ENCODE data around the gene EMILIN2. TPM values are rescaled to one million over a fixed set of nuclear protein-coding genes. Genes with fewer than 3 reads are reported as not detected.

Gene EMILIN2
- total RNA-seq, 1 experiment from 2014 or later = 20.0 TPM

DNA sequence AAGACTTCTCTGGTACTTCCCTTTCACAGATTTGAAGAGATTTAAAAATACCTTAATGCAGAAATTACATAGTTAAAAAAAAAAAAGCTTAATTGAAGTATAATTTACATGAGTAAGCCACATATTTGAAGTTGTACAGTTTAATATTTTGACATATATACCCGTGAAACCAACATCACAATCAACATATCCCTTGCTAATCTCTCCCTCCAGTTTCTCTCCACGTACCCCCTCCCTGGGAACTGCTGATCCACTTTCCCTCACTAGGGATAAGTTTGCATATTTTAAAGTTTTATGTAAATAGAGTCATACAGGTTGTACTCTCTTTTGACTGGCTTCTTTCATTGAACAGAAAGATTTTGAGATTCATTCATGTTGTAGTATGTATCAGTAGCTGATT lies 22.4 kb downstream of the EMILIN2 start:
- peaks cover 10% of the 10 kb centered on the region for H3K27me3 Mint-ChIP-seq (ENCODE audit: low read depth)
- no peak overlapping the region for H3T11ph ChIP-seq (ENCODE audit: low read length)

More for the DNA sequence above, 22.4 kb downstream of the EMILIN2 start:
- no CpG with 5 or more reads among the region's 2 CpGs for WGBS (ENCODE audit: extremely low coverage, insufficient read length, low lambda C conversion rate)
- H3K36me3 Mint-ChIP-seq (ENCODE audit: insufficient read depth in 1 of 3, low read depth in 3 of 3) = peaks cover 9 to 16% (median 9%) of the 10 kb centered on the region in 3 experiments
- no peaks in the 10 kb centered on the region for H3K4me1 ChIP-seq (ENCODE audit: insufficient read depth, low read length)
- no peak overlapping the region for H3K23ac ChIP-seq (ENCODE audit: insufficient read length, low read depth, low read length)
- H2BK5ac ChIP-seq (ENCODE audit: insufficient read length, low read length) = no peak overlapping the region
- no peak overlapping the region for H2BK120ac ChIP-seq (ENCODE audit: low read depth, low read length, poor library complexity, severe bottlenecking)
- no peak overlapping the region for H4K91ac ChIP-seq (ENCODE audit: insufficient read length, low read depth, low read length)
- no peaks in the 10 kb centered on the region for H3K79me2 ChIP-seq (ENCODE audit: insufficient read depth, low read length)
- H3K23me2 ChIP-seq (ENCODE audit: insufficient read length, low read depth, low read length, poor library complexity, severe bottlenecking) = no peaks in the 10 kb centered on the region
- no peak overlapping the region for H3K14ac ChIP-seq (ENCODE audit: insufficient read depth, low read length)
- H3K9me3 ChIP-seq (ENCODE audit: control insufficient read depth, low read depth, low read length) = no peaks in the 10 kb centered on the region
- no peak for TF ChIP-seq CTCF (conservative IDR thresholded peaks at IDR 0.05)
- H3K27ac ChIP-seq (ENCODE audit: insufficient read length, low read depth, low read length) = no peak overlapping the region
- H2AFZ ChIP-seq (ENCODE audit: low read length) = no peak overlapping the region
- no peak overlapping the region for H3K4ac ChIP-seq (ENCODE audit: low read depth, low read length)
- no peaks in the 10 kb centered on the region for H3K79me1 ChIP-seq (ENCODE audit: insufficient read depth, low read depth, low read length, poor library complexity, severe bottlenecking)
- H2BK15ac ChIP-seq (ENCODE audit: low read depth, low read length) = no peak overlapping the region
- no peak overlapping the region for H2AK5ac ChIP-seq (ENCODE audit: insufficient read length, low read length)
- H2BK12ac ChIP-seq (ENCODE audit: insufficient read length, low read depth, low read length) = no peak overlapping the region
- no peak overlapping the region for H4K8ac ChIP-seq (replicated peaks; ENCODE audit: insufficient read length, low read depth, low read length)
- DNase-seq = no peak
- no peaks in the 10 kb centered on the region for H4K20me1 ChIP-seq (ENCODE audit: control insufficient read depth, insufficient read depth, insufficient read length)
- H3K9me3 Mint-ChIP-seq = peaks cover 24 to 37% of the 10 kb centered on the region in 2 experiments
- no peak overlapping the region for H3K56ac ChIP-seq (ENCODE audit: insufficient read length, low read depth, low read length)
- H3K4me3 Mint-ChIP-seq = no peak overlapping the region
- 0 out of 4 replicates have a peak, but pooled peaks cover 0 to 3% of the 10 kb centered on the region in 2 experiments for H3K4me1 Mint-ChIP-seq
- no peak overlapping the region for H3K27ac Mint-ChIP-seq
- no peak overlapping the region for H4K5ac ChIP-seq (ENCODE audit: insufficient read length, low read depth, low read length)
- no peak overlapping the region for H3K18ac ChIP-seq (ENCODE audit: insufficient read length, low read depth, low read length)
- no peak overlapping the region for H3K4me2 ChIP-seq (ENCODE audit: insufficient read depth, insufficient read length, low read length)
- H3K27me3 ChIP-seq (ENCODE audit: insufficient read depth, low read length) = no peaks in the 10 kb centered on the region
- H2BK20ac ChIP-seq (ENCODE audit: low read depth, low read length, poor library complexity, severe bottlenecking) = no peak overlapping the region
- no peak overlapping the region for H3K9ac ChIP-seq (ENCODE audit: extremely low read depth, insufficient read length, low read length)
